NCI-H526 treated with DMSO at 0.1 percent for 48 hours (cell line): ENCODE data around the gene SLC2A5.
A peak's percentile ranks its signal among the peaks of the same experiment; 100 is the strongest.
"Not testable (repeated sequence)": the region's sequence is repeated elsewhere in the genome, so short reads cannot be mapped to it uniquely, and the experiment has no call there.

ENCODE experiments used
- DNase-seq: peaks from one replicate; lab custom pipeline; 2025; lab: John Stamatoyannopoulos, UW

SLC2A5 gene

GRCh38 chr1:9069326-9070100 is at the start of gene SLC2A5:
Gene SLC2A5 (minus strand): TSS chr1:9069635. CDS start chr1:9069536, 99 bp downstream.
- DNase-seq = no peak

DNA sequence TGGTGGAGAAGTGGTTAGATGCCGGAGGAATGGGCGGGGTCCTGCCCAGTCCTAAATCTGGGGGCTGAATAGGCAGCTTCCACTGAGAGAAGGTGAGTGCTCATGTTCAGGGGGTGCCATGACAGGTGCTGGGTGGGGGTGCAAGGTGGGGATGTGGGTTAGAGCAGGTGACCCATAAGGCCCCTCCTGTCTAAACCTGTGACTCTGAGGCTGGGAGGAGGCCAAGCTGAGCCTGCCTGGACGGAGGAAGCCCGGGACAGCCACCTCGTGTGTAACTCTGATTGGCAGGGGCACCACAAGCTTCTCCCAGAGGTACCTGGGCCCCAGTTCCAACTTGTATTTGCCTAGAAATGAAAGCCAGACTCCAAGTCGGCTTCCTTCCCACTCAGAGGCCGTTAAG is 48.8 kb upstream of the SLC2A5 start:
- no peak for DNase-seq

GRCh38 chr1:9115351-9116205 is 46.1 kb upstream of the SLC2A5 start:
- DNase-seq = no peak

GRCh38 chr1:9112961-9113880 is 43.8 kb upstream of the SLC2A5 start:
- DNase-seq = no peak

DNA sequence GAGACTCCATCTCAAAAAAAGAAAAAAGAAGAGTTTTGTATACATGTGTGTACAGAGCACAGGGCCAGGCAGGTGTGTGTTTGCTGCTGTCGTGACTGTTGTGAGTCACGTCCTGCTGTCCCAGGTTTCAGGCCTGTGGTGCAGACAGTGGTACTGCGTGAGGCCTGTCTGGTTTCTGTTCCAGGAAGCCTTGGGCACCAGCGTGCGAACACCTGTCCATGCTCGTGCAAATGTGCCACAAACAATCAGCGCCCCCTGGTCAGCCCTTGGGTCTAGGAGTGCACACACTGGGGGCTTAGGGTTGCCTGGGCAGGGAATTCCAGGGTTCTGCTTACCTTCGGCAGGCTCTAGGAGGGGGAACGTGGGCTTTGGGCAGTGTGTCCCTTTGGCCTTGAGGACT is 42.5 kb upstream of the SLC2A5 start:
- no peak for DNase-seq

DNA sequence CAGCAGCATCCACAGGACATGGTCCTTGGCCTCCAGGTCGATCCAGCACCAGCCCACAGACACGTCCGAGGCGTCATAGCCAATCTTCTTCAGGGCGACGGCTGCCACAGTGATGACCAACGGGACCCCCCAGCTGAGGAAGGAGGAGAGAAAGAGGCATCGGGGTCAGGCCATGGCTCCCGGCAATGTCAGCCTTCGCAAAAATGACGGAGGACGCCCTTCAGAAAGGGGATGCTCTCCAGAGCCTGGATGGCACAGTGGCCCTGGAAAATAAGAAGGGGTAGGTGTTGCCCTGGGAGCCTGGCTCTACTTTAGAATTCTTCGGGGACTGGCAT is 41.9 kb upstream of the SLC2A5 start:
- DNase-seq = no peak

GRCh38 chr1:9110669-9111356 is 41.4 kb upstream of the SLC2A5 start:
- DNase-seq = peak; percentile 44

- DNase-seq = no peak
Measured at GRCh38 chr1:9108056-9108665, 38.7 kb upstream of the SLC2A5 start.

DNA sequence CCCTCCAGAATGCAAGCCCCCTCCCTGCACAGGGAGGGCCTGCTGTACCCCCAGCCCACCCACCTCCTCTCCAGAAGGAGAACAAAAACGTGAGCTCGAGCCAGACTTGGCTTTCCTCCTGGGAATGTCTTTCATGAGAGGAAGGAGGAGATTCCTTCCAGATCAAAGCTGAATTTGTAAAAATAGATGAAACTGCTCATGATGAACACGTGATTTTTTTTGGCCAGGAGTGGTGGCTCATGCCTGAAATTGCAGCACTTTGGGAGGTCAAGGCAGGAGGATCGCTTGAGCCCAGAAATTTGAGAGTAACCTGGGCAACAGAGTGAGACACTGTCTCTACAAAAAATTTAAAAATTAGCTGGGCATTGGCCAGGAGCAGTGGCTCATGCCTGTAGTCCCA is 37.7 kb upstream of the SLC2A5 start:
- no peak for DNase-seq

DNA sequence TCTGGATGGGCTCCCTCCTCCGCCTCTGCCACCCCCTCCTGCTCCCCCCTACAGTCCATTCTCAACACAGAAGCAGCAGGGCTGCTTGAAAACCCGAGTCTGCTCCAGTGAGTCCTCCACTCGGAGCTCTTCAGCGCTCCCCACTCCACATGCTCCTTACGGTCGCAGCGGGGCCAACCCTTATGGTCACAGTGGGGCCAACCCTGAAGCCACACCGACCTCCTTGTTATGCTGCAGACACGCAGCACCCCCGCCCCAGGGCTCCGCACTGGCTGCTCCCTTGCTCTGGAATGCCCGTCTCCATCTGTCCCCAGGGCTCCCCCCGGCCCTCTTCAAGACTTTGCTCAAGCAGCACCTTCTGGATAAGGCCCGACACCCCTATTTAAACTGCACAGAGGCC is 36.9 kb upstream of the SLC2A5 start:
- no peak for DNase-seq

DNA sequence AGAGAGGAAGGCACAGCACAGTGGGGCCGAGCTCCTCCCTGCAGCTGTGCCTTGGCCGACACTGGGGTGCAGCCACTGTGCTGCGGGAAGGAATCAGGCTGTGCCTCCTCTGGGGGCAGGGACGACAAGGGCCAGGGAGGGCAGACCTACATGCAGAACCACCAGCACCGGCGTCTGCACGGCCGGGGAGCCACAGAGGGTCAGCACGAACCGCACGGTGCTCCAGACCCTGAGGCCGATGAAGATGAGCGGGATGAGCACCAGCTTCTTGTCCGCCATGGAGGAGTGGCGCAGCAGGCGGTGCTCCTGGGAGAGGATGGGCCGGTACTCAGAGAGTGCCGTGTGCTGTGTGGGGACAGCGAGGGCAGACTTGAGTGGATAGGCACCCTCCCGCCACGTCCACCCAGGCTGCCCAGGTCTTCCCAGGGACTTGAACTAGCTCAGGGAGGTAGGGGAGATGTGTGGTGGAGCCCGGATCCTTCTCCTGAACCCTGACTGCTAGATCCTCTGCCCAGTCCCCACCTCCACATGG is 36.0 kb upstream of the SLC2A5 start:
- DNase-seq = no peak

DNA sequence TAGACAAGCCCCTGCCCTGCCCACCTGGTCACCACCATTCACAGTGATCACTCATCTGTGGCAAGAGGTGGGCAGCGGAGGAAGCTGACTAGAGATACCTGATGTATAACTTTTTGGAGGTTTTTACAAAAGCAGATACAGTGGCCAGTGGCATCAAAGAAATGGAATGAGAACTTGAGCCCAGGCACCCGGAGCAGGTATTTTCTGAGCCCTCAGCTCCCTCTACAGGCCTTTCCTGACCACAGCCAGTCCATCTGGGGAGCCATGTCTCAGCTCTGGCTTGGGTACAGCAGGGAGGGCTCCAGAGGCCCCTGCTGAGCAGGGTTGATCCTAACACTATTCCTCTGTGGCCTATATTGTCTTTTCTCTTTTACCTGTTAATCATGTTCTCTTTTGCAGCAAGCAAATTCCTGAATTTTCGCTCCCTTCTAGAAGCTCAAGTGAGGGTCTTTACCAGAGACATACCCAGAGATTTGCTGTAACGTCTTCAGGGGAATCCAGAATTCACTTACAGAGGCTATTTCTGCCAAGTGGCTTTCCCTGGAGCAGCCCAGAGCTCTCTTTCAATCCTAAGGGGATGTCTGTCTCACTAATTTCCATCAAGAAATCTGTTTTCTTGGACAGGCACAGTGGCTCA is 32.2 kb upstream of the SLC2A5 start:
- peak; percentile 6 for DNase-seq

GRCh38 chr1:9100471-9101043 is 31.1 kb upstream of the SLC2A5 start:
- DNase-seq = no peak

DNA sequence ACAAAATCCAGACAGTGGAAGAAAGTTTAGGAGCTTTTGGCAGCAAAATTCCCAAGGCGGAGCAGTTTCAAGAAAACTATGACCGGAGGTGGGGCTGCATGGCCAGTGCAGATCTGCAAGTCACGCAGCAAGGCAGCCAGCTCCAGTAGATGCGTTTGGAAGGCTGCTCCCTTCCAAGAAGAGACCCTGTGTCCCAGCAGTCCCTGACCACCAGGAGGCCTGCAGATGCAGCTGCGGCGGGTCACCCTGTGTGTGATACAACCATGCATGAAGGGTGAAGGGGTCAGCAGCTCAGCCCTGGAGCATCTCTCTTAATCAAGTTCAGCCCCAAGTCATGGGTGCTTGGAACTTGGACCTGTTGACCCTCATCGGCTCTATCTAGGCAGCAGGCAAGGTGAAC is 30.1 kb upstream of the SLC2A5 start:
- DNase-seq = no peak

GRCh38 chr1:9097947-9098705 is 28.7 kb upstream of the SLC2A5 start:
- DNase-seq = no peak

GRCh38 chr1:9095818-9096217 is 26.4 kb upstream of the SLC2A5 start:
- no peak for DNase-seq

- DNase-seq = not testable (repeated sequence)
Measured at GRCh38 chr1:9093996-9094595, 24.7 kb upstream of the SLC2A5 start.

DNA sequence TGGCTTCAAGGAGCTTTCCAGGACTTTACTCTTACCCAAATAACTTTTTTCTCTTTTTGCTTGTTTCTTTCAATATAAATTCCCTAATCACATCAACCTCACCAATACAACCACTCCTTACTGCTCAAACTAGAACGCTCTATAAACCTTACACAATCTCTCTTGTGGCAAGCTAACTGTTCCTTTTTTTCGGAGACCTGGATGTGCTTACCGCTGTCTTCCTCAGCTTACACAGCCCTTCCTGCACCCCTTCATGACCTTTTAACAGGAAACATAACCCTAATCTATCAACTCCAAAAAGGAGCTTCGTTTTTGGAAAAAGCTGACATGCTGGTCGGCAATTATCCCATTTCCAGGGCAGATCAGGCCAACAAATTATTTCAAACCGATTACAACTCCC is 24.1 kb upstream of the SLC2A5 start:
- no peak for DNase-seq

GRCh38 chr1:9093091-9093490 is 23.7 kb upstream of the SLC2A5 start:
- no peak for DNase-seq
